RCC 7860 (cell line): Measurements from ENCODE around the gene CCDC74B.
"Not testable (repeated sequence)": the region's sequence is repeated elsewhere in the genome, so short reads cannot be mapped to it uniquely, and the experiment has no call there.

Experiments
- DNase-seq: peaks from one replicate; pipeline ENCODE4 v3.0.0-alpha.2; 2015; ENCODE audit warnings: low spot score
- FAIRE-seq: peaks from 2 replicates; lab custom pipeline; 2012; peaks lifted over from hg19 to GRCh38; lab: Jason Lieb, UNC

The CCDC74B gene

DNA sequence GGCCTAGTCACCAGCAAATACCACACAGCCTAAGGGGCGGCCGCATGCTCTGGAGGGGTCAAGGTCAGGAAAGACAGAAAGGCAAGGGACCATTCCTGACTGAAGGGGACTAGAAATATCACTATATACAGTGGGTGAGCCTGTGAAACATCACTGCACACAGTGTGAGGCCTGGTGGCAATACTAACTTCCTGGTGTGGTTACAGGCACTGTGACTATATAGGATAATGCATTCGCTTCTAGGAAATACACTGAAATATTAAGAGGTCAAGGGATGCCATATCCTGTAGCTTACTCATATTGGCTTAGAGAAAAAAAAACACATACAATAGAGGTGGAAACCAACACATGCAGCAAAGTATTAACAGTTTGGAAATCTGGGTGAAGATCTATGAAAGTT is 24.3 kb upstream of the CCDC74B start:
- not testable (repeated sequence) for DNase-seq, FAIRE-seq

DNA sequence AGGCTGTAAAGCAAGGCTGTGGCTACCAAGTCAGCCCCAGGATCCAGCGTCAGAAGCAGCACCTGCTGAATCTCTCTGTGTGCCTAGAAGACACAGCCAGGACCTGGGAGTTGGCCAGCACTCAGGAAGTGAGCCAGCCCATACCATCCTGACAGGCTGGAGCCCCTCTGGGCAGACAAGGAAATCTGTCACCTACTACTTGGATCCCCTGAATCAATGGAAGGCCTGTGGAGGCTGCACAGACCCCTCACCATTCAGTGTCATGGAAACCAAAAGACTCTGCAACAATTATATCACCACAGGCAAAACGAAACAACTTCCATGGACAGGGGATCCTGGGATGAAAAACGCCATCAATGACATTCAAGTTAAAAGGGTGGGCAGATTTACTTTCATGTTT is 21.7 kb upstream of the CCDC74B start:
- not testable (repeated sequence) for DNase-seq, FAIRE-seq

DNA sequence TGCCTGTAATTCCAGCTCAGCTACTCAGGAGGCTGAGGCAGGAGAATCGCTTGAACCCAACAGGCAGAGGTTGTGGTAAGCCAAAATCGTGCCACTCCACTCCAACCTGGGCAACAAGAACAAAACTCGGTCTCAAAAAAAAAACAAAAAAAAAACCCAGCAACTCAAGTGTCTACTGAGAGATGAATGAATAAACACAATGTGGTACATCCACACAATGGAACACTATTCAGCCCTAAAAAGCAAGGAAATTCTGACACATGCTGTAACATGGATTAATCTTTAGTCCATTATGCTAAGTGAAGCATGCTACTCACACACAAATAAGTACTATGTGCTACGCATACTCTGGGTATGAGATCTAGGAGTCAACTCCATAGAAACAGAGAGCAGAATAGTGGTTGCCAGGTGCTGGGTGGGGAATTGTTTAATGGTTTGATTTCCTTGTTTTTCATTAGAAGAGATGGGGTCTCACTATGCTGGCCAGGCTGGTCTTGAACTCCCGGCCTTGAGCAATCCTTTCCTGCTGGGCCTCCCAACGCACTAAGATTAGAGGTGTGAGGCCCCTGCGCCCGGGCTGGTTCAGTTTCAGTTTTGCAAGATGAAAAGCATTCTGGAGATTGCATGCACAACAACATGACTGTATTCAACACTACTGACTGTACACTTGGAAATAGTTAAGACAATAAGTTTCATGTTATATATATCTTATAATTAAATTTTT is 20.5 kb upstream of the CCDC74B start:
- no peak for FAIRE-seq
- no peak for DNase-seq

DNA sequence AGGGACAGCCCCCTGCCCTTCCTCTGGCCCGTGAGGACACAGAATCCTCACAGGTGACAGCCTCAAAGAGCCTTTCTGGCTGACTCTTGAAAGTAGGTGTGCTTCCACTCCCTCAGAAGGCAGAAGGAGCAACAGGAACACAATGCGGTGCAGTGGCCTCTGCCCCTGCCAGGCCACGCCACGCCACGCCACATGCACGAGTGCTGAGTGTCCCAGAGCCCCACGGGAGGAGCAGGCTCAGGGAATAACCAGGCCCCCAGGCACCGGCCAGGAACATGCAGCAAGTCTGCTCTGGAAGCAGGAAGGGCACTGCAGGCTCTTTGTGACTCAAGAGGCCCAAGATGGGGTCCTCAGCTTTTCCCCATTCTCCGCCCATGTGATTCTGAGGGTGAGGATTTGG is 18.1 kb upstream of the CCDC74B start:
- DNase-seq = no peak
- no peak for FAIRE-seq

DNA sequence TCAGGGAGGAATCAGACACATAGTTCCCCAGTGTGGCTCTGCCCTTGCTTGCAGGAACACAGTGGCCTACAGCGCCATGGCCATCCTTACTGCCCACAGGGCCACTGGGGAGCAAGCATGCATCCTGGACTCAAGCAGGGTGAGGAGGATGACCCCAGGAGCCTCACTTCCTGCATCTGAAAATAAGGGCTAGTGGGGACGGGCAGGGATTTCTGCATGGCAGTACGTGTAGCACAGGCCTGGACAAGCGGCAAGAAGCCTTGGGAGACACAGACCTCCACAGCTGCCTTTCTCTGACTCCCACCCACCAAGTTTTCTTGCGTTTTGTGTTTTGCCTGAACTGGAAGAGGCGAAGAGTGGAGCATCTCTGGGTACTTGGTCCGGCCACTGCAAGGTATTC is 17.6 kb upstream of the CCDC74B start:
- not testable (repeated sequence) for FAIRE-seq, DNase-seq

DNA sequence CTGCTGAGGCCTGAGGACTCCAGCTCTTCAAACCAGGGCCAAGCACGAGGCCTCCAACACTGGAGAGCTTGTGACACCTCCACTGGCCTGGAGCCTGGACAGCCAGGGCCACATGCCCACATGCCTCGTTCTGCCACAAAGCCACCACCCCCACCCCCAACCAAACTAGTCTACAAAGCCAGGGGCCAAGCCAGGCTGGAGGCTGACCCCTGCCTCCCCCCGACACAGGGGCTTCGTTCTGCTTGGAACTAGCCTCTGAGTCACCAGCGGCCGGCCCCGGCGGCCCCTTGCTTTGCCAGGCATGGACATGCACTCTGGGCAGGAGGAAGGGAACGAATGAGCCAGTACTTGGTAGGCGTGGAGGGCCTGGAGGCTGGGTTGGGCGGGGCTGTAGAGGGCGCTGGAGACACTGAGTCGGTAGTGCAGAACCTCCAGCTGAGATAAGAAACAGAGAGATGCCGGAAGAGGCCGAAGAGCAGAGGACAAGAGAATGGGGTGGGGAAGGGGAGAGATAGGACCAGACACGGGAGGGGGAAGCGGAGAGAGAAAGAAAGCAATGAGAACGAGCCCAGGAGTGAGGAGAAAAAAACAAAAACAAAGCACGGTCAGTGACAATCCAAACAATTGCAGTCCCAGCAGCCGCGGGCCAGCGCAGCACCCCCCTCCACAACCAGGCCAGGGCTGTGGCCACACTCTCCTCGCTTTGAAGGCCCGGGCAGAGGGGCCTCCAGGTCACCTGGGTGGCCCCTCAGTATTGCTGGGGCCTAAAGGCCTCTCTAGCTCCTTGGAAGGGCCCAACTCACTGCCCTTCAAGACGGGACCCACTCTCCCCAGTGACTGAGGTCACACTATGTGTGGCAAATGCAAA is 16.2 kb upstream of the CCDC74B start:
- FAIRE-seq (peak; percentile 83), DNase-seq (peak; percentile 71)

DNA sequence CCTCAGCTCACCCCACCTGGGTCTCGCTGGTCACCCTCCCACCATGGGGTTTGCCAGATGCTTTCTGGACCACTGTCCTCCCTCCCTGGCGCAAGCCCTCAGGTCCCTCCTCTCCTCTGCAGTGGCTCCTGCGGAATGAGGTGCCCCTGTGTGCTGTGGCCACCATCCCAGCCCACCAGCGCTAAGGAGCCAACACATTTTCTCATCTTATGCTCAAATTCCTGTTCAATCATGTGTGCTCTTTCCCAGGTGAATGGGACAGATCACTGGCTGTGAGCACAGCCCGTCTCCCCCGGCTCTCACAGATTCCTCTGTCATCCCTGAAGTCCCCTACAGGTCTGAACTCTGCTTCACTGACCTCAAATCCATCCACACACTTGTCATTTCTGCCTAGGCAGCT is 15.2 kb upstream of the CCDC74B start:
- FAIRE-seq (peak; percentile 76), DNase-seq (peak; percentile 17)

DNA sequence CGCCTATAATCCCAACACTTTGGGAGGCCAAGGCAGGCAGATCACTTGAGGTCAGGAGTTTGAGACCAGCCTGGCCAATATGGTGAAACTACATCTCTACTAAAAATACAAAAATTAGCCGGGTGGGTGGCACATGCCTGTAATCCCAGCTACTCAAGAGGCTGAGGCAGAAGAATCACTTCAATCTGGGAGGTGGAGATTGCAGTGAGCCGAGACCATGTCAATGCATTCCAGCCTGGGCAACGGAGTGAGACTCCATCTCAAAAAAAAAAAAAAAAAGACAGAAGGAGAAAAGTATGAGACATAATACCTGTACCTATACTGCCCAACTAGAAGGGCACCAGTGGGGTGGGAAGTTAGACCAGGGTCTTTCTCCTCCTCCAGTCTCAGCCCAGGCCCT is 14.5 kb upstream of the CCDC74B start:
- not testable (repeated sequence) for DNase-seq, FAIRE-seq

DNA sequence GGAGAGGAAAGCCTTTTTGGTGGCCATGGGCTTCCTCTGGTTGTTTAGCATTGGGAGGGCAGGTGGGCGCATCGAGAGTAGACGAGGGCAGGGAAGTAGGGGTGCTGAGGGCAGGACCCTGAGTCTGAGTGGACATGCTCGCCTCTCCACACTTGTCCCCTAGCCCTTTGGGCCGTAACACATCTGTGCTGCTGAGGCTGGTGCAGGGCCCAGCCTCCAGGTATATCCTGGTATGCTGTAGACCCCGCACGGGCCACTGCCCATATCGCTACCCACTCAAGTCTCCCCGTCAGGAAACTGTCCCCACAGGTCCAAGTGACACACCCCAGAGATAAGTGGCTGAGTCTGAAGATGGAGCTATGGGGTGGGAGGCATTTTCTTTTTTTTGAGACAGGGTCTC is 13.7 kb upstream of the CCDC74B start:
- FAIRE-seq (no peak), DNase-seq (no peak)

DNA sequence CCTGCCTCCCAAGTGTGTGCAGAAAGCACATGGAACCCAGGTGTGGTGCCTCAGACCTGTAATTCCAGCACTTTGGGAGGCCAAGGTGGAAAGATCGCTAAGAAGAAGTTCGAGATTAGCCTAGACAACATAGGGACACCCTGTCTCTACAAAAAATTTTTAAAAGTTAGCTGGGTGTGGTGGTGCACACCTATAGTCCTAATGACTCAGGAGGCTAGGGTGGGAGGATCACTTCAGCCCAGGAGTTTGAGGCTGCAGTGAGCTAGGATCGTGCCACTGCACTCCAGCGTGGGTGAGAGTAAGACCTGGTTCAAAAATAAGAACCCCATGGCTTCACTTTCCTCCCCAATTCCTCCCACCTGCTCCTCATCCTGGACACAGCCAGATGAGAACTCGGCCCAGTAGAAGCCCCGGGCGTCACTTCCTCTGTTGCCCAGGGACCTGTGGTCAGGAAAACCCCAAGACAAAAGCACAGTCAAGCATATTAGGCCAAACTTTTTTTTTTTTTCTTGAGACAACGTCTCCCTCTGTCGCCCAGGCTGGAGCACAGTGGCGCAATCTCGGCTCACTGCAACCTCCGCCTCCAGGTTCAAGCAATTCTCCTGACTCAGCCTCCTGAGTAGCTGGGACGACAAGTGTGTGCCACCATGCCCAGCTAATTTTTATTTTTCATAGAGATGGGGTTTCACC is 13.1 kb upstream of the CCDC74B start:
- FAIRE-seq = not testable (repeated sequence)
- DNase-seq = peak; percentile 23

DNA sequence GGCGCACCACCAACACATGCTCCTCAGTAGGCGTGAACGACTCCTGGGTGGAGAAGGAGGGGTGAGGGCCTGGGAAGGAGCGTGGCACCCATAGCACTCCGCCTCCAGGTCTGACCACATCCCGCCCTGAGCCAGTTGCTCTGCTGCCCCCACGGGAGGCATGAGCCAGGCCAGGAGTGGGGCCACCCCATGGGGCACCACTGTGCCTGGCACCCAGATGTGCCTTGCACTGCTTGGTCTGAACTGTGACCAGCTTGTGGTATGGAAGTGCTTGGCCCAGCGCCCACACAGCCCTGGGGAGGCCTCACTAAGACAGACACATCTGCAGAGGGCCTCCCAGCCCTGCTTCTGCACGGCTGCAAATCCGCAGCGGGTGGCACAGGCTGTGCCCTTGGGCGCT is 12.4 kb upstream of the CCDC74B start:
- FAIRE-seq, DNase-seq: not testable (repeated sequence)

DNA sequence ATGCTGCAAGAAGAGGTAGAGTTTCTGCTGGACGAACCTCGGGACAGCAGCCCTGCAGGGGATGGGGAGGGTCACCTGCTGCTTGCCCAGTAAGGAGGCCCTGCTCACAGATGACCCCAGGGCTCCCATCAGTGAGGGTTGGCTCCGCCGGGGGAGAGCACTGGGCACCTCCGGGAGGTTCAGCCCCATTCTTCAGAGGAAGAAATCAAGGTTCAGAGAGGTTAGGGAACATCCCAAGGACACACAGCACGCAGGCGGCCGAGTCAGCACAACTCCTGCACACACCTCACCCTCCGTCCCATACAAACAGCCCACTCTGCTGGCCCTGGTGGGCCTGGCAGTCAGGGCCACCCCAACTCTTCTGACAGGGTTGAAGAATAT is 11.7 kb upstream of the CCDC74B start:
- no peak for DNase-seq
- no peak for FAIRE-seq

DNA sequence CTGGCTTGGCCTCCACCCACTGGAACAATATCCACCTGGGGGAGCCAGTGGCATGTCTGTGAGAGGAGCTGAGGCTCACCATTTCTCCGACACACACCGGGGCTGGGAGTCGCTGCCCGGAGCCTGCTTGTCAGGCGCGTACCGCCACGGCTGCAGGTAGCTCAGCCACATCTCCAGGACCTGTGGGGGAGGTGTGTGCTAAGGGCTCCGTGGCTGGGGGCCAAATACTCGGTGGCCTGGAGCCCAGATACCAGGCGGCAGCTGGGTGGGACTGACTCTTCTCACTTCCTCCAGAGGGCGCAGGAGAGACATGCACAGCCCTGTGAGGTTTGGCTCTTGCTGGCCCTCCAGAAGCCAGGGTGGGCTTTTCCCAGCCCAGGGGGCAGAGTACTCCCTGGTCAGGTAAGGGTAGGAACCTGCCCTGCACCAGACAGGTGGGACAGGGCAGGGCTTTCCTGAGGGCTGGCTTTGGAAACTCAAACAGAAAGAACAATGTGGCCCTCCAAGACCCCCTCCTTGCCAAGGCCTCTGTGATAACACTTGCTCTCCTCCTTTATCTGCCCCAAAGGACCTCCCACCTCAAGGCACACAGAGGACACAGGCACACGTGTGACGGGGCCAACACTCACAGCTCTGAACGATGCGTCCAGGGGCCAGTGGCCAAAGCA is 11.2 kb upstream of the CCDC74B start:
- DNase-seq = peak; percentile 20
- not testable (repeated sequence) for FAIRE-seq

DNA sequence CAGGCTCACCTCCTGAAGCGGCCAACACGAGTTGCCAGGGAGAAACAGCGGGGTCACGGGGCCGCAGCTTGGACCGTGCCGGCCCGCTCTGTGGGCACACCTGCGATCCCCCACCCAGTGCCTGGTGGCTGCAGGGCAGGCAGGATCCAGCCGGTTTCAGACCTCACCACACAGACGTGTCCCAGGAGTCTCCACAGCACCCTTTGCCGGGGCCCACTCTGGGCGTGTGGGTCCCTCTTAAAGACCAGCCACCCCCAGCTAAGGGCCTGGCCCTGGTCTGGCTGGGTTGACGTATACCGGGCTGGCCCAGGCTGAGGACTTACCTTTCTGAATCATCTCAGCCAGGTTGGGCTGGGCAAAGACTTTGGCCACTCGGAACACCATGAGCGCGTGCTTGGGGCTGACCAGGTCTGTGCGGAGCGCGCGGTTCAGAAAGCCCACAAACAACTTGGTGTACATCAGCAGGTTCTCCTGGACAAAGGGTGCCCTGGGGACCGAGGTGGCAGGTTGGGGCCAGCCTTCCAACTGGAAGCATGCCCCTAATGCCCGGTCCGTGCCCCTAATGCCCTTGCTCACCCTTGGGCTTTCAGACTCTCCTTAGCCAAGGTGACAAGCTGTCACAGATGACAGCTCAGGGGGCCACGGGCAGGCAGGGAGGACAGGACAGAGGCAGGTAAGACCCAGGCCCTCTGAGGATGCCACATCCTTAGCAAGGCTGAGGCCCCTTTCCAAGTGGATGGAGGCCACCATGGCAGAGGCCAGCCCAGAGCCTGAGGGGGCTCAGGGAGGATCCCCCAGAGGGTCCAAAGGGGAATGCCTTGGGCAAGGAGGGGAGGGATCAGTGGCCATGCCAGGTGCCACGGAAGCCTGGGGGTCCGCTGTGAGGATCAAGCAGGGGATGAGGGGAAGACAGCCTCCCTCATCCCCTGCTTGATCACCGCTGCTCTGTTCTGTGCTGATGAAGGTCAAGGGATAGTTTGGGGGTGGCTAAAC is 10.2 kb upstream of the CCDC74B start:
- DNase-seq = no peak
- FAIRE-seq = no peak

DNA sequence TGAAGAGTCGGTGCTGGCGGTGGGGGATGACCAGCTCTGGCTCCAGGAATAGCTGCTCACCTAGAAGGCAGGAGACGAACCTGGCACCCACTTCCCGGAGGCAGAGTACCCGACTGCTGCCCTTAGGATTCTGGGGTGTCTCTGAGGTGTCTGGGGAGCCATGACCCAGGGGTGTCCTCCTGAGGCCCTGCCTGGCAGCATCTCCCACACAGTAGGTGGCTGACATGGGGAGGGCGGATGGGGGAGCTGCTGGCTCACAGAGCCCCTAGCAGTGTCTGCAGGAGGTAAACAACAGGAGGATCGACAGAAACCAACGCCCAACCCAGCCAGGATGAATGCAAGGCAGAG is 9.5 kb upstream of the CCDC74B start:
- not testable (repeated sequence) for FAIRE-seq, DNase-seq

DNA sequence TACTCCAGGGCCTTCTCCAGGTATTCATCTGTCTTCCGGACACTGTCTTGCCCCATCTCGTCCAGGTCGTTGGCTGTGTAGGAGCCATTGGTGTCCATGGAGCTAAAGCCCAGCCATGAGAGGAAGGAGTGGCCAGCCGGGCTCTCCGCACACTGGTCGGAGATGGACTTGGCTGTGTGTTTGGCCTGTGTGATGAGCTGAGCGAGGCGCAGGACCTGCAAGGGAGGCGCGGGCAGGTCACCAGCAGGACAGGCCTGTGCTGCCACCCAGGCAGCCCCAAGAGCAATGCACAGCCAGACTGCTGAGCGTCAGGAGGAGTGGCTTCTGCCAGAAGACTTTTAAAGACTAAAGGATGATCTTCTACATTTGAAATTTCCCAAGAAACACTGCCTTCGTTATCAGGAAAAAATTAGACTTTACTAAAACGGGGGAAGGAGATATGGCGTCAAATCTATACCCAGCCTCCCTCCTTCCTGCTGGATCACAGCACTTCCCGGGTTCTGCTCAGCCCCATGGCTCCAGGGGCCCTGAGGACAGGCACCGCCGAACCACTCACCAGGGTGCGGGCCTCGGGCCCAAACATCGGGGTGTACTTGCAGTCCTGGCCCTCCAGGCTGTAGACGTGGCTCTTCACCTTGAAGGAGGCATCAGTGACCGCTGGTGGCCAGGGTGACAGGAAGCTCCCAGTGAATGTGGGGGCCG is 9.0 kb upstream of the CCDC74B start:
- not testable (repeated sequence) for DNase-seq, FAIRE-seq

DNA sequence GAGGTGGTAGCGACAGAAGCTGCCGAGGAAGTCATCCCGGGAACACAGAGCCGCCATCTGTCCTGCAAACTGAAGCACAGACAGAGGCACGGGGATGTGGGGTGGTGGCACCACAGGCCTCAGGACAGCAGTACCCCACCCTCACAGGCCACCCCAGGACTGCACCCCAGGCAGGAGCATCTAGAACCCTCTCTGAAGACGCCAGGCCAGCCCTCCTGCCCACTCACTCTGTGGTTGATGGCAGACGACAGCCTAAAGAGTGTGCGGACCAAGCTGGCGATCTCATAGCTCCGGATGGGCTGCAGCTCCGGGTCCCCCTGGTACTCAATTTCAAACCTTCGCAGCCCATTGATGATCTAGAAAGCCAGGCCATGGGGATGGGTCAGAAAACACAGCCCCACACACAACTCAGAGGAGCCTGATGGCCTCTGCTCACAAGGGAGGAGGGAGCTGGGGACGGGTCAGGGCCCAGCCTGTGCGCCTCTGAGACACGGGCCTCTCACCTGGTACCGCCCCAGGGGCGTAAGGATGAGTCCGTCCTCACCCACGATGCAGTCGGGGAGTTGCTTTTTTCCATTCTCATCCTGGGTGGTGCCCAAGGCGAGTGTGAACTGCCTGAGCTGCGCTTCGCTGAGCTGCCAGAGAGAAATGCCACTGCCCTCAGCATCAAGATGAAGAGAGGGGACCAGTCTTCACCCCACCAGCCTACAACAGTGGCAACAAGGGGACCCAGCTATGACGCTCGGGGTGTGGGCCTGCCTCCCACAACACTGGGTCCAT is 8.1 kb upstream of the CCDC74B start:
- DNase-seq (no peak), FAIRE-seq (no peak)

DNA sequence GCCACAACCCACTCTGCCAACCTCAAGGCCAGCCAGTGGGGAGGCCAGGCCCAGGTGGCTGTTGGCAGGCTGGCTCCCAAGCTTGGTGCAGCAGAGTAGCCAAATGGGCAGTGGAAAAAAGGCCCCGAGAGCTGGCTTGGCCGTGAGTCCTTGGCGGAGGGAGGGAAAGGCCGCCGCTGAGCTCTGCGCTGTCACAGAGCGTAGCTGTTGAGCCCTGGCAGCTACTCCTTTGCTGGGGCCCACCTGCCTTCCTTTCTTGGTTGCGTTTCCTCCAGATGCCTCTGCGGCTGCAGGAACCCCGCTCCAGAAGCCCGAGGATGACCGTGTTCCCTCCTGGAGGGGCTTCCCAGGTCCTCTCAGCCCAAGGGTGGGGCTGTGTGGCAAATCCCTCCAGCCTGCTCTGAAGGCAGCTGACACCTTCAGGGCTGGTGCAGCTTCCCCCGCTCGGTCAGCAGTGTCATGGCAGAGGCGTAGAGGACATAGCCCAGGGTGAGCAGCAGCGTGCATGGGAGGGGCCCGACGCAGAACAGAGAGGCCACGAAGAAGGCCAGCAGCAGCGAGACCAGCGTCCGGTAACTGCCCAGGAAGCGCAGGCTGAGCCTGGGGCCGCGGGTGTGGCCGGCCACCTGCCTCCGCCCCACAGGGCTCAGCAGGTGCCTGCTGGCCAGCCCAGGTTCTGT is 7.4 kb upstream of the CCDC74B start:
- FAIRE-seq, DNase-seq: not testable (repeated sequence)
